Loucy (cell line): ENCODE results near the gene THAP7.

Experiments
- H2AFZ ChIP-seq: fragments of 200-600 bp; sonication (generic); 2 replicates; pipeline ENCODE4 v1.6.0; 2016; ENCODE audit warnings: antibody characterized with exemption, mild to moderate bottlenecking, low read length, moderate library complexity
- H3F3A ChIP-seq: fragments of 200-600 bp; 2 replicates; pipeline ENCODE4 v1.6.0; 2016; ENCODE audit warnings: antibody characterized with exemption, low read depth, mild to moderate bottlenecking
- H3K27me3 ChIP-seq: fragments of 200-600 bp; sonication (generic); 2 replicates; pipeline ENCODE4 v1.6.1; 2014; ENCODE audit warnings: low read length, mild to moderate bottlenecking; ENCODE audit not compliant: insufficient read depth, poor library complexity, severe bottlenecking
- H3K36me3 ChIP-seq: fragments of 200-600 bp; sonication (generic); 2 replicates; pipeline ENCODE4 v1.6.1; 2016; ENCODE audit warnings: low read length; ENCODE audit not compliant: insufficient read depth
- H3K4me1 ChIP-seq: fragments of 200-600 bp; sonication (generic); 2 replicates; pipeline ENCODE4 v1.5.1; 2014; ENCODE audit warnings: low read length, mild to moderate bottlenecking; ENCODE audit not compliant: insufficient read depth, poor library complexity, severe bottlenecking
- H3K4me2 ChIP-seq: fragments of 200-600 bp; sonication (generic); 2 replicates; pipeline ENCODE4 v1.6.0; 2014; ENCODE audit warnings: antibody characterized with exemption, low read length, low read depth, mild to moderate bottlenecking; ENCODE audit not compliant: poor library complexity, severe bottlenecking
- H3K4me3 ChIP-seq: fragments of 200-600 bp; sonication (generic); 2 replicates; pipeline ENCODE4 v1.5.1; 2014; ENCODE audit warnings: low read length, mild to moderate bottlenecking, mixed read lengths; ENCODE audit not compliant: poor library complexity, severe bottlenecking
- H3K79me2 ChIP-seq: fragments of 200-600 bp; sonication (generic); 2 replicates; pipeline ENCODE4 v1.6.1; 2014; ENCODE audit warnings: low read length; ENCODE audit not compliant: insufficient read depth
- H3K9ac ChIP-seq: fragments of 200-600 bp; sonication (generic); 2 replicates; pipeline ENCODE4 v1.6.0; 2014; ENCODE audit warnings: mild to moderate bottlenecking, low read depth, low read length, moderate library complexity; ENCODE audit not compliant: poor library complexity, severe bottlenecking
- H3K9me2 ChIP-seq: fragments of 200-600 bp; sonication (generic); replicated peaks from 2 replicates; pipeline ENCODE4 v1.6.1; 2016; ENCODE audit warnings: low read depth, low read length, mixed read lengths
- H3K9me3 ChIP-seq: fragments of 200-600 bp; sonication (generic); 2 replicates; pipeline ENCODE4 v1.6.1; 2014; ENCODE audit warnings: mild to moderate bottlenecking, antibody characterized with exemption, low read length, low read depth; ENCODE audit not compliant: insufficient read depth
- H4K20me1 ChIP-seq: fragments of 200-600 bp; sonication (generic); 2 replicates; pipeline ENCODE4 v1.6.0; 2014; ENCODE audit warnings: antibody characterized with exemption, low read length, mild to moderate bottlenecking; ENCODE audit not compliant: insufficient read depth, poor library complexity, severe bottlenecking
- CTCF ChIP-seq: fragments of 200-600 bp; sonication (generic); conservative IDR thresholded peaks from 2 replicates; pipeline ENCODE4 v1.5.1; 2014; ENCODE audit warnings: mild to moderate bottlenecking, antibody characterized with exemption, low read length
- EZH2phosphoT487 ChIP-seq: fragments of 200-600 bp; IDR thresholded peaks from 2 replicates; pipeline ENCODE4 v1.6.1; 2018; ENCODE audit warnings: antibody characterized with exemption, mild to moderate bottlenecking, moderate library complexity, borderline replicate concordance

Gene THAP7

GRCh38 chr22:20955548-20955947 is 46.4 kb downstream of the THAP7 start:
- no peaks in the 10 kb centered on the region for H3K9me3 ChIP-seq
- no peaks in the 10 kb centered on the region for H3K9me2 ChIP-seq
- H3K36me3 ChIP-seq, result peaks cover 39% of the 10 kb centered on the region
- H2AFZ ChIP-seq, result no peak overlapping the region
- peaks cover 22% of the 10 kb centered on the region for H4K20me1 ChIP-seq
- no peak overlapping the region for H3K4me2 ChIP-seq
- no peaks in the 10 kb centered on the region for H3K27me3 ChIP-seq
- TF ChIP-seq EZH2phosphoT487 (no peak), CTCF (no peak)
- no peak overlapping the region for H3K4me3 ChIP-seq
- peaks cover 21% of the 10 kb centered on the region; the same call in 1 of the 2 replicates for H3K79me2 ChIP-seq
- H3F3A ChIP-seq, result no peaks in the 10 kb centered on the region
- no peak overlapping the region for H3K9ac ChIP-seq
- H3K4me1 ChIP-seq, result no peaks in the 10 kb centered on the region

GRCh38 chr22:20953668-20954500 is 48.0 kb downstream of the THAP7 start:
- no peaks in the 10 kb centered on the region for H3K9me2 ChIP-seq
- no peak overlapping the region for H3K9ac ChIP-seq
- H3K27me3 ChIP-seq, result no peaks in the 10 kb centered on the region
- TF ChIP-seq CTCF (no peak), EZH2phosphoT487 (no peak)
- H3K4me3 ChIP-seq, result no peak overlapping the region
- H3K4me2 ChIP-seq, result no peak overlapping the region
- no peak overlapping the region for H2AFZ ChIP-seq
- peaks cover 39% of the 10 kb centered on the region for H4K20me1 ChIP-seq
- no peaks in the 10 kb centered on the region for H3K9me3 ChIP-seq
- H3K79me2 ChIP-seq, result peaks cover 38% of the 10 kb centered on the region
- H3K36me3 ChIP-seq, result peaks cover 56% of the 10 kb centered on the region
- H3F3A ChIP-seq, result no peaks in the 10 kb centered on the region
- H3K4me1 ChIP-seq, result no peaks in the 10 kb centered on the region

GRCh38 chr22:20953342-20953608 is 48.6 kb downstream of the THAP7 start:
- Histone ChIP-seq H2AFZ (no peak overlapping the region), H3K9me2 (no peaks in the 10 kb centered on the region), H3K4me1 (no peaks in the 10 kb centered on the region), H3K27me3 (no peaks in the 10 kb centered on the region), H4K20me1 (peaks cover 45% of the 10 kb centered on the region), H3K9me3 (no peaks in the 10 kb centered on the region), H3K4me2 (no peak overlapping the region), H3F3A (no peaks in the 10 kb centered on the region), H3K79me2 (peaks cover 44% of the 10 kb centered on the region), H3K36me3 (peaks cover 62% of the 10 kb centered on the region), H3K4me3 (no peak overlapping the region), H3K9ac (no peak overlapping the region)
- TF ChIP-seq CTCF (no peak), EZH2phosphoT487 (no peak)
